Naive thymus-derived CD4-positive, alpha-beta T cell (primary cell): Measurements from ENCODE around the gene YAF2. TPM values are rescaled to one million over a fixed set of nuclear protein-coding genes. Genes with fewer than 3 reads are reported as not detected.
A peak's percentile ranks its signal among the peaks of the same experiment; 100 is the strongest.

Experiments used
- ATAC-seq: fragments of 150-1000 bp; cut with Tn5 transposase; 2 replicates; pipeline ENCODE4 v1.10.0; 2021; ENCODE audit warnings: mild to moderate bottlenecking, moderate library complexity
- CTCF ChIA-PET: fragments of 350-600 bp; sonication (Branson Sonifier 250); formaldehyde crosslinking; loops from one replicate; lab custom pipeline; 2021; ENCODE audit warnings: antibody characterized with exemption; lab: Charles Lee
- POLR2A ChIA-PET: fragments of 350-600 bp; sonication (Branson Sonifier 250); formaldehyde crosslinking; loops from one replicate; lab custom pipeline; 2021; ENCODE audit warnings: antibody characterized with exemption, inconsistent platforms; lab: Charles Lee
- DNase-seq, 9 donors: peaks; one replicate each; pipeline versions ENCODE4 v3.0.0 to v3.0.0-alpha.2; 2020 to 2022; ENCODE audit warnings: mixed read lengths in 1 of 9
- H3K27ac ChIP-seq: one replicate; pipeline ENCODE4 v1.7.0; 2013; ENCODE audit warnings: mild to moderate bottlenecking, low read depth, low read length, moderate library complexity
- H3K27me3 ChIP-seq, 2 donors: one replicate each; pipeline ENCODE4 v1.7.0; 2013; ENCODE audit warnings: low read length in 2 of 2, mild to moderate bottlenecking in 2 of 2, moderate library complexity in 2 of 2; ENCODE audit not compliant: control insufficient read depth in 2 of 2, insufficient read depth in 2 of 2
- H3K36me3 ChIP-seq, 3 experiments: 1 replicate in 2 of 3; 2 replicates in 1 of 3; pipeline ENCODE4 v1.7.0; 2013; ENCODE audit warnings: low read length in 3 of 3, mild to moderate bottlenecking in 3 of 3, moderate library complexity in 1 of 3; ENCODE audit not compliant: insufficient read depth in 3 of 3, control insufficient read depth in 2 of 3
- H3K4me1 ChIP-seq, 2 donors: one replicate each; pipeline ENCODE4 v1.7.0; 2013; ENCODE audit warnings: low read length in 2 of 2, mild to moderate bottlenecking in 2 of 2, moderate library complexity in 1 of 2; ENCODE audit not compliant: control insufficient read depth in 2 of 2, insufficient read depth in 2 of 2
- H3K4me3 ChIP-seq: 2 replicates; pipeline ENCODE4 v1.7.0; 2013; ENCODE audit warnings: mild to moderate bottlenecking, low read length
- H3K9me3 ChIP-seq, 3 experiments: 1 replicate in 2 of 3; 2 replicates in 1 of 3; pipeline ENCODE4 v1.7.0; 2013; ENCODE audit warnings: low read length in 3 of 3; ENCODE audit not compliant: control insufficient read depth in 2 of 3
- H3K27ac Mint-ChIP-seq, 9 donors: one replicate each; pipeline ENCODE4 v1.8.0; 2020 to 2022; ENCODE audit warnings: mixed read lengths in 9 of 9, mild to moderate bottlenecking in 8 of 9, moderate library complexity in 5 of 9, inconsistent platforms in 2 of 9
- H3K27me3 Mint-ChIP-seq, 5 donors: one replicate each; pipeline ENCODE4 v1.8.0; 2021 to 2022; ENCODE audit warnings: mixed read lengths in 5 of 5, mild to moderate bottlenecking in 1 of 5
- H3K36me3 Mint-ChIP-seq, 5 donors: one replicate each; pipeline ENCODE4 v1.8.0; 2020 to 2022; ENCODE audit warnings: mixed read lengths in 5 of 5, mild to moderate bottlenecking in 3 of 5, inconsistent platforms in 1 of 5
- H3K4me1 Mint-ChIP-seq, 7 donors: one replicate each; pipeline ENCODE4 v1.8.0; 2020 to 2022; ENCODE audit warnings: mixed read lengths in 7 of 7, mild to moderate bottlenecking in 3 of 7, inconsistent platforms in 1 of 7
- H3K4me3 Mint-ChIP-seq, 10 donors: one replicate each; pipeline ENCODE4 v1.8.0; 2020 to 2022; ENCODE audit warnings: mild to moderate bottlenecking in 10 of 10, mixed read lengths in 10 of 10, moderate library complexity in 6 of 10, inconsistent platforms in 2 of 10
- H3K9me3 Mint-ChIP-seq, 11 donors: one replicate each; pipeline ENCODE4 v1.8.0; 2020 to 2022; ENCODE audit warnings: mixed read lengths in 11 of 11, mild to moderate bottlenecking in 4 of 11, inconsistent platforms in 1 of 11, moderate library complexity in 1 of 11
- intact Hi-C, 2 donors: fragments of 100-400 bp; cut with micrococcal nuclease; formaldehyde crosslinking; loops; one replicate each; pipeline ENCODE4 v1.15.1; 2023
- polyA plus RNA-seq, 2 donors: library from polyadenylated mRNA; unstranded; fragments of 300-500 nt; fragmentation: Illumina TruSeq; gene quantifications; one replicate each; pipeline ENCODE4 v1.2.3, GENCODE V29; 2021
- total RNA-seq, 6 experiments: library from RNA in 5 of 6; stranded (reverse) in 5 of 6; gene quantifications; 1 replicate in 5 of 6; 2 replicates in 1 of 6; pipeline ENCODE4 v1.2.3 and lab custom pipeline; 2021 to 2026

The YAF2 gene
- total and polyA plus RNA-seq, 7 experiments from 2014 or later: 7.7 to 56.2 (median 39.7) TPM

- DNase-seq: no peak
- Mint-ChIP-seq H3K27ac (peak overlapping the region in 3 of 9 donors; percentile 29 to 59 (median 38)), H3K9me3 (no peaks in the 10 kb centered on the region), H3K27me3 (no peaks in the 10 kb centered on the region), H3K36me3 (peaks cover 0 to 14% (median 2%) of the 10 kb centered on the region in 5 donors), H3K4me3 (no peak overlapping the region), H3K4me1 (peaks cover 9 to 65% (median 47%) of the 10 kb centered on the region in 7 donors)
- ATAC-seq: peak; percentile 38
- H3K9me3 ChIP-seq: no peaks in the 10 kb centered on the region
- no peaks in the 10 kb centered on the region for H3K27me3 ChIP-seq
- H3K4me3 ChIP-seq: no peak overlapping the region
- intact Hi-C loops: no loop called here
- no peaks in the 10 kb centered on the region for H3K4me1 ChIP-seq
- no peaks in the 10 kb centered on the region for H3K36me3 ChIP-seq
- CTCF ChIA-PET: interaction anchor here (1.2 kb wide), 1 partner anchor 201 kb away, joined by 5 read pairs; no protein-coding TSS in a partner anchor
- no peak overlapping the region for H3K27ac ChIP-seq
- POLR2A ChIA-PET: no interaction called here
Observed at GRCh38 chr12:42130672-42131402, 107.2 kb downstream of the YAF2 start.

DNA sequence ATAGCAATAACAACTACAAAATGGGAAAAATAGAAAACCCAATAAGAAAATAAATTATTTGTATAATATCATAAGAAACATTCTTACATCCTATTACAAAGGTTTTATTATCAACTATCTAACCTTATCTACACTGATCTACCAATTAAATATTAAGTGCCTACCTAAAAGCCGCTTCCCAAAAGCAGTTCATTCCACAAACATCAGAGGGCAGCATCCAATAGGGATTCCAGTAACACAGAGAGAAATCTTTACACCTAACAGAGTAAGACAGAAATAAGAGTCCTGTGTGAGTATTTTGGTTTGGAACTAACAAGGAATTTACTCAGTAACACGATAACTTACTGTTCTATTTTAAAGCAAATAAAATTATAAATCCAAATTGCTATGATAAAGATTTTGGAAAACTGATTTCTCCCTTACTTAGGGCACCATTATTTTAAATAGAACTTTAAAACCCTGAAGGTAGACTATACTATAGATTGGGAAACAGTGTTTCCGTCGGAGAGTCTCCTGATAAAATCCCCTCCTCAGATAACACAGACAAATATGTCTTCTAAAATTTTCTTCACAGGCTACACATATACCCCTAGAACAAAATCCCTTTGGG, 108.3 kb downstream of the YAF2 start:
- Histone ChIP-seq H3K9me3 (no peaks in the 10 kb centered on the region), H3K36me3 (no peaks in the 10 kb centered on the region), H3K4me3 (no peak overlapping the region), H3K4me1 (no peaks in the 10 kb centered on the region), H3K27me3 (no peaks in the 10 kb centered on the region), H3K27ac (no peak overlapping the region)
- H3K27me3 Mint-ChIP-seq: no peaks in the 10 kb centered on the region
- peak in 6 of 9 donors; percentile 23 to 44 (median 30) for DNase-seq
- H3K4me3 Mint-ChIP-seq: no peak overlapping the region
- intact Hi-C loops: loop anchor here (1.0 kb wide), 2 partner anchors 203 to 243 kb away; no protein-coding TSS in a partner anchor
- peaks cover 9 to 57% (median 36%) of the 10 kb centered on the region in 7 donors for H3K4me1 Mint-ChIP-seq
- ATAC-seq: peak; percentile 61
- H3K9me3 Mint-ChIP-seq: no peaks in the 10 kb centered on the region
- H3K27ac Mint-ChIP-seq: peak overlapping the region in 1 of 9 donors; percentile 29
- peaks cover 0 to 11% (median 2%) of the 10 kb centered on the region in 5 donors for H3K36me3 Mint-ChIP-seq
- ChIA-PET POLR2A (no interaction called here), CTCF (interaction anchor here (2.4 kb wide), 1 partner anchor 242 kb away, joined by 10 read pairs; no protein-coding TSS in a partner anchor)

DNA sequence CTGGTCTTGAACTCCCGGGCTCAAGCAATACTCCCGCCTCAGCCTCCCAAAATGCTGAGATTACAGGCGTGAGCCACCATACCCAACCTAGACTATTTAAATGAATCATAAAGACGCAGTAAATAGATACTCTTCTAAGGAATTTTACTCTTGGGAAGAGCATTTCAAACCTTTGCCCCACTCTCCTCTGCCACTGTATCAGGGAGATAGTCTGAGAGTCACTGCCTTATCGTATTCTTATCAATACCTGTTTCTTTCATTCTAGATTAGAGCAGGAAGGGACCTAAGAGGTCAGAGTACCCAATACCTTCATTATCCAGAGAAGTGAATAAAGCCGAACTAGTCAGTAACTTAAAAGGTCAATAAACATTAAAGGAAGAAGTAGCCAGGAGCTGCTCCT, 109.2 kb downstream of the YAF2 start:
- Histone ChIP-seq H3K4me3 (no peak overlapping the region), H3K9me3 (no peaks in the 10 kb centered on the region), H3K27me3 (no peaks in the 10 kb centered on the region), H3K4me1 (no peaks in the 10 kb centered on the region), H3K27ac (no peak overlapping the region), H3K36me3 (no peaks in the 10 kb centered on the region)
- POLR2A ChIA-PET: no interaction called here
- H3K9me3 Mint-ChIP-seq: no peaks in the 10 kb centered on the region
- DNase-seq (no peak), ATAC-seq (no peak)
- H3K36me3 Mint-ChIP-seq: peaks cover 0 to 7% (median 0%) of the 10 kb centered on the region in 5 donors
- no peak overlapping the region for H3K4me3 Mint-ChIP-seq
- intact Hi-C loops: loop anchor here (1.0 kb wide), 2 partner anchors 203 to 243 kb away; no protein-coding TSS in a partner anchor
- no peak overlapping the region for H3K27ac Mint-ChIP-seq
- peaks cover 9 to 53% (median 32%) of the 10 kb centered on the region in 7 donors for H3K4me1 Mint-ChIP-seq
- H3K27me3 Mint-ChIP-seq: no peaks in the 10 kb centered on the region
- CTCF ChIA-PET: interaction anchor here (1.1 to 2.4 kb wide), 2 partner anchors 205 to 243 kb away, joined by 4 to 10 read pairs; no protein-coding TSS in a partner anchor

DNA sequence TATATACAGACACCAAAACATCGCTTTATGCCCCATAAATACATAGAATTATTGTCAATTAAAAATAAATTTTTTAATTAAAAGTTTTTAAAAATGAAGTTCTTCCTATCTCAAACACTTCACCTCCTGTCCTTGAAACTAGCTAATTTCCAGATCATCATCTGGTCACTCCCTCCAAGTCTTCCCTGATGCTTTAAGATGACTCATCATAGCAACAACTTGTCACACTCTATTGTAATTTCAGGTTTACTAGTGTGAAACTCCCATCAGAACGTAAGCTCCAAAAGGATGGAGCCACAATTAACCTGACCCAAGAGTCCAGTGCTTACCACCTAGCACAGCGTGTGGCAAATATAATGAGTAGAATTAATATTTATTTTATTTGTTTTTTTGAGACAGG, 109.7 kb downstream of the YAF2 start:
- ATAC-seq: no peak
- Histone ChIP-seq H3K27ac (no peak overlapping the region), H3K9me3 (no peaks in the 10 kb centered on the region), H3K4me1 (no peaks in the 10 kb centered on the region), H3K27me3 (no peaks in the 10 kb centered on the region), H3K4me3 (no peak overlapping the region), H3K36me3 (no peaks in the 10 kb centered on the region)
- Mint-ChIP-seq H3K4me1 (peaks cover 9 to 49% (median 26%) of the 10 kb centered on the region in 7 donors), H3K27ac (no peak overlapping the region), H3K4me3 (no peak overlapping the region), H3K36me3 (peaks cover 0 to 7% (median 0%) of the 10 kb centered on the region in 5 donors), H3K27me3 (no peaks in the 10 kb centered on the region), H3K9me3 (no peaks in the 10 kb centered on the region)
- DNase-seq: no peak
- ChIA-PET CTCF (interaction anchor here (0.7 to 2.4 kb wide), 3 partner anchors 10 to 243 kb away, joined by 3 to 10 read pairs (median 4); no protein-coding TSS in a partner anchor), POLR2A (no interaction called here)
- intact Hi-C loops: no loop called here

DNA sequence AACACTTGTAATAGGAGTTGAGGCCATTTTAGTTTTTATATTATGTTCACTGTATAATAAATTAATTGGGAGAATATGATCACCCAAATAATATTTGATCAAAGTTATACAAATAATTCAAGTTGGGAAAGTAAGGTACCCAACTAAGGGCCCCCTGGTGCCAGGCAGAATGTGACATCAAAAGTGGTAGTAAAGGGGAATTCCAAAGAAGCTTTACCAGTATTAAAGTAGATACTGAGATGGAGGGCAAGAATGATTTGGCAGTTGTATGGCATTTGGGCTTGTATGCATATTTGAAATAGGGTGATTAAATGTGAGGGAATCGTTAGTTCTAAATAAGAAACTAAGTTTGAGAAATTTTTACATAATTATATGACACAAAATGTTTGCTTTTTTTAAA, 111.1 kb downstream of the YAF2 start:
- DNase-seq (no peak), ATAC-seq (no peak)
- Histone ChIP-seq H3K9me3 (no peaks in the 10 kb centered on the region), H3K4me1 (no peaks in the 10 kb centered on the region), H3K36me3 (no peaks in the 10 kb centered on the region), H3K4me3 (no peak overlapping the region), H3K27me3 (no peaks in the 10 kb centered on the region), H3K27ac (no peak overlapping the region)
- no peaks in the 10 kb centered on the region for H3K27me3 Mint-ChIP-seq
- peaks cover 9 to 37% (median 17%) of the 10 kb centered on the region in 7 donors for H3K4me1 Mint-ChIP-seq
- no peaks in the 10 kb centered on the region for H3K9me3 Mint-ChIP-seq
- H3K36me3 Mint-ChIP-seq: peaks cover 0 to 7% (median 0%) of the 10 kb centered on the region in 5 donors
- CTCF ChIA-PET: no interaction called here
- peak overlapping the region in 1 of 9 donors; percentile 5 for H3K27ac Mint-ChIP-seq
- intact Hi-C loops: no loop called here
- no peak overlapping the region for H3K4me3 Mint-ChIP-seq
- POLR2A ChIA-PET: no interaction called here

GRCh38 chr12:42125388-42125767, 112.7 kb downstream of the YAF2 start:
- peaks cover 0 to 16% (median 3%) of the 10 kb centered on the region in 5 donors for H3K36me3 Mint-ChIP-seq
- no peak overlapping the region for H3K27ac ChIP-seq
- peaks cover 5 to 21% (median 16%) of the 10 kb centered on the region in 7 donors for H3K4me1 Mint-ChIP-seq
- no peak overlapping the region for H3K27ac Mint-ChIP-seq
- ATAC-seq: peak; percentile 40
- H3K27me3 ChIP-seq: no peaks in the 10 kb centered on the region
- H3K36me3 ChIP-seq: no peaks in the 10 kb centered on the region
- no peak overlapping the region for H3K4me3 ChIP-seq
- no peaks in the 10 kb centered on the region for H3K9me3 Mint-ChIP-seq
- DNase-seq: no peak
- intact Hi-C loops: no loop called here
- POLR2A ChIA-PET: no interaction called here
- H3K4me1 ChIP-seq: no peaks in the 10 kb centered on the region
- no peaks in the 10 kb centered on the region for H3K9me3 ChIP-seq
- H3K27me3 Mint-ChIP-seq: no peaks in the 10 kb centered on the region
- CTCF ChIA-PET: interaction anchor here (0.7 kb wide), 1 partner anchor 118 kb away, joined by 3 read pairs; no protein-coding TSS in a partner anchor
- H3K4me3 Mint-ChIP-seq: no peak overlapping the region
